ENCODE data around the gene IFNAR2.

DNA sequence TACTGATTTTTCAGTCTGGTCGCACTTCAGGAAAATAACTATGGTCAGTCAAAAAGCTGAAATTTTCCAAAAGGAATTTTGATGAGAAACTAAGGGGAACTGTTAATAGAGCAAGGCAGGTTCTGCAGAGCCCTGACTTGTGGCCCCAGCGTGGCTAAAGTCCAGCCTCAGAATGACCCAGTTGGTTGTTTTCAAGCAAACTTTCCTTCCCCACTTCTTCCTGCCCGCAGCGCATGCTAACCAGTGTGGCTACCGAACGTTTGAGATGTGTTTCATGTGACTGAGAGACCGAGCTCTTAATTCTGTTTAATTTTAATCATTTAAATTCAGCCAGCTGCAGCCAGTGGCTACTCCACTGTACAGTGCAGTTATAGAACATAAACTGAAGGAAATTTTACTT, 30.3 kb downstream of the IFNAR2 start:
- TF ChIP-seq, protein P1, sequence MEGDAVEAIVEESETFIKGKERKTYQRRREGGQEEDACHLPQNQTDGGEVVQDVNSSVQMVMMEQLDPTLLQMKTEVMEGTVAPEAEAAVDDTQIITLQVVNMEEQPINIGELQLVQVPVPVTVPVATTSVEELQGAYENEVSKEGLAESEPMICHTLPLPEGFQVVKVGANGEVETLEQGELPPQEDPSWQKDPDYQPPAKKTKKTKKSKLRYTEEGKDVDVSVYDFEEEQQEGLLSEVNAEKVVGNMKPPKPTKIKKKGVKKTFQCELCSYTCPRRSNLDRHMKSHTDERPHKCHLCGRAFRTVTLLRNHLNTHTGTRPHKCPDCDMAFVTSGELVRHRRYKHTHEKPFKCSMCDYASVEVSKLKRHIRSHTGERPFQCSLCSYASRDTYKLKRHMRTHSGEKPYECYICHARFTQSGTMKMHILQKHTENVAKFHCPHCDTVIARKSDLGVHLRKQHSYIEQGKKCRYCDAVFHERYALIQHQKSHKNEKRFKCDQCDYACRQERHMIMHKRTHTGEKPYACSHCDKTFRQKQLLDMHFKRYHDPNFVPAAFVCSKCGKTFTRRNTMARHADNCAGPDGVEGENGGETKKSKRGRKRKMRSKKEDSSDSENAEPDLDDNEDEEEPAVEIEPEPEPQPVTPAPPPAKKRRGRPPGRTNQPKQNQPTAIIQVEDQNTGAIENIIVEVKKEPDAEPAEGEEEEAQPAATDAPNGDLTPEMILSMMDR (IDR thresholded peaks at IDR 0.05): no peak
- TF ChIP-seq ZFX (IDR thresholded peaks at IDR 0.05; ENCODE audit: borderline replicate concordance): no peak

All from 22Rv1 (cell line).